HUES6 (cell line): ENCODE results near the gene LY6G5B.
A peak's percentile ranks its signal among the peaks of the same experiment; 100 is the strongest.

ENCODE experiments used
- H3K27ac ChIP-seq: 2 replicates; pipeline ENCODE4 v1.7.0; 2013; ENCODE audit warnings: low read depth, mild to moderate bottlenecking, low read length, inconsistent platforms
- H3K27me3 ChIP-seq: 2 replicates; pipeline ENCODE4 v1.6.1; 2013; ENCODE audit warnings: low read length; ENCODE audit not compliant: control insufficient read depth, insufficient read depth
- H3K36me3 ChIP-seq: 2 replicates; pipeline ENCODE4 v1.6.1; 2013; ENCODE audit warnings: low read length; ENCODE audit not compliant: control insufficient read depth, insufficient read depth
- H3K4me1 ChIP-seq: 2 replicates; pipeline ENCODE4 v1.6.1; 2013; ENCODE audit warnings: low read length; ENCODE audit not compliant: control insufficient read depth, insufficient read depth
- H3K4me3 ChIP-seq: 2 replicates; pipeline ENCODE4 v1.5.1; 2013; ENCODE audit warnings: low read depth, low read length
- H3K9ac ChIP-seq: one replicate; pipeline ENCODE4 v1.6.1; 2013; ENCODE audit warnings: mild to moderate bottlenecking, low read length
- H3K9me3 ChIP-seq: 2 replicates; pipeline ENCODE4 v1.6.1; 2013; ENCODE audit warnings: low read depth, low read length; ENCODE audit not compliant: control insufficient read depth, insufficient read depth

The LY6G5B gene

GRCh38 chr6:31658158-31658688, 11.6 kb upstream of the LY6G5B start:
- peaks cover 9% of the 10 kb centered on the region for H3K4me1 ChIP-seq
- no peak overlapping the region for H3K9ac ChIP-seq
- no peaks in the 10 kb centered on the region for H3K9me3 ChIP-seq
- H3K4me3 ChIP-seq: no peak overlapping the region
- no peak overlapping the region for H3K27ac ChIP-seq
- H3K27me3 ChIP-seq: no peaks in the 10 kb centered on the region
- H3K36me3 ChIP-seq: peaks cover 24% of the 10 kb centered on the region

GRCh38 chr6:31658983-31659648, 10.7 kb upstream of the LY6G5B start:
- H3K9me3 ChIP-seq: no peaks in the 10 kb centered on the region
- H3K36me3 ChIP-seq: peaks cover 33% of the 10 kb centered on the region
- H3K4me1 ChIP-seq: peaks cover 17% of the 10 kb centered on the region
- peak overlapping the region; percentile 97 for H3K4me3 ChIP-seq
- no peak overlapping the region for H3K27ac ChIP-seq
- peak overlapping the region; percentile 99 for H3K9ac ChIP-seq
- no peaks in the 10 kb centered on the region for H3K27me3 ChIP-seq

GRCh38 chr6:31659649-31660380, 10.0 kb upstream of the LY6G5B start:
- Histone ChIP-seq H3K4me3 (peak overlapping the region; percentile 97), H3K4me1 (peaks cover 21% of the 10 kb centered on the region), H3K27me3 (no peaks in the 10 kb centered on the region), H3K9ac (peak overlapping the region; percentile 99), H3K9me3 (no peaks in the 10 kb centered on the region), H3K27ac (peak overlapping the region; percentile 82), H3K36me3 (peaks cover 34% of the 10 kb centered on the region)

DNA sequence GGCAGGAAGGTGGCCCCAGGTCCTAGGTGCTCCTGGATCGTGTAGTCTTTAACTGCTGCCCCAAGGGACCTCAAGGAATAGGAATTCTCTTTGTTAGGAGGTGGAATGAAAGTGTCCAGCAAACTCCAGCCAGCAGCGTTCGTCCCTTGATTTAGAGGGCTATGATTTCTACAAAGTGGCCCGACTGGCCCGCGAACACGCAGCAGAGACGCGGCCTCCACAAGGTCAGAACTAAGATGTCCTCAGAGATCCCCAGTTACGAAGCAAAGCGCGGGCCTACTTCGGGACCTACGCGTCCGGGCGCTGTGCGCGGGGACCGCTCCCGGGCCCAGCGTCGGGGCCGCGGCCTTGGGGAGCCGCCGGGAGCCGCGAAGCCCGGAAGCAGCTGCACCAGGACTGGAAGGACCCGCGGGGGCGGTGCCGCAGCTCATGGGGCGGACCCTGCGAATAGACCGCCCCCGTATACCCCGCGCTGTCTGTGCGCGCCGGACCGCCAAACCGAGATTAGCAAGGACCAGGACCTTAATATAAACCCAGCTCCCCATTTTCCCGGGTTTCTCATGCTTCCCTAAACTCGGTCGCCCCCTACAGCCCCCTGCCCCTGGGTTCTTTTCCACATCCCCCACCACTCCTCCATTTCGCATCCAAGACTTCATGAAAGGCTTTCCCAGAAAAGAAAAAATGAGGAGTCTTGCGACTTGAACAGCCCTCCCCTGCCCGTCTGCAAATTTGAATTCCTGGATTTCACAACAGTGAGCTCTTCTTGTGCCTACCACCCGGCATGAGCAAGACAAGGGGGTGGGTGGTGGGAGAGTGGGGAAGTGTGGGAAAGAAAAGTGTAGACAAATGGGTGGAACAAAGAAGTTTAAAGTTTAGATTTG, 9.2 kb upstream of the LY6G5B start, which contains the start of gene C6orf47:
TSS of gene C6orf47 (minus strand) at position 398 of the 881 bp plus-strand sequence. CDS start 831 bp downstream, outside the sequence.
- H3K4me3 ChIP-seq: peak within 1 kb of the TSS; percentile 97
- peaks cover 21% of the 10 kb centered on the region for H3K4me1 ChIP-seq
- no peaks in the 10 kb centered on the region for H3K9me3 ChIP-seq
- H3K9ac ChIP-seq: peak within 1 kb of the TSS; percentile 99
- H3K27me3 ChIP-seq: no peaks in the 10 kb centered on the region
- peak within 1 kb of the TSS; percentile 82 for H3K27ac ChIP-seq
- peaks cover 34% of the 10 kb centered on the region for H3K36me3 ChIP-seq

DNA sequence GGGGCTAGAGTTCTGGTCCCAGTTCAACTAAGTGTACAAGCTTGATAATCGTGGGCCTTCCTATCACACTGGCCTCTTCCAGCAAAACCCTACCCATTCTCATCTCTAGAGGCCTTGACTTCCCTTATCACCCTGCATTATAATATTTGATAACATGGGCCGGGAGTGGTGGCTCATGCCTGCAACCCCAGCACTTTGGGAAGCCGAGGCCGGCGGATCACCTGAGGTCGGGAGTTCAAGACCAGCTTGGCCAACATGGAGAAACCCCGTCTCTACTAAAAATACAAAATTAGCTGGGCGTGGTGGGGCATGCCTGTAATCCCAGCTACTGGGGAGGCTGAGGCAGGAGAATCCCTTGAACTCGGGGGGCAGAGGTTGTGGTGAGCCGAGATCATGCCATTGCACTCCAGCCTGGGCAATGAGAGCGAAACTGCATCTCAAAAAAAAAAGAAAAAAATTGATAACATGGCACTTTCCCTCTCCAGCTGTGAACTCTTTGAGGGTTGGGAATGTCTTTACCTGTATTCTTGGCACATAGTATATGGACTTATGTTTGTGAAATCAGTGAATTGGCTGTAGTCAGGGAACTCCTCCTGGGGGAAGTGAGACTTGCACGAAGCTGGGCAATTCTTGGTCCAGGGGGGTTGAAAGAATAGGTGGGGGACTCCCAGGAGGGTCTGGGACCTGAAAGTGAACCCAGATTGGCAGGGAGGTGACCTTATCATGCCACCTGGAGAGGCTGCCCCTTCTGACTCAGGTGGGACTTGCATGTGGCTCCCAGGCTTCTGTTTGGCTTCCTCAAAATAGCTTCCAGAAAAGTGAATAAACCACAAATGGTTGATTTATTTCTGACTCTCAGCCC, 8.3 kb upstream of the LY6G5B start:
- peaks cover 22% of the 10 kb centered on the region for H3K4me1 ChIP-seq
- no peaks in the 10 kb centered on the region for H3K27me3 ChIP-seq
- H3K27ac ChIP-seq: 0 out of 2 replicates have a peak overlapping the region, but pooled peaks have one; percentile 82
- no peaks in the 10 kb centered on the region for H3K9me3 ChIP-seq
- peak overlapping the region; percentile 99 for H3K9ac ChIP-seq
- H3K4me3 ChIP-seq: peak overlapping the region; percentile 97
- peaks cover 34% of the 10 kb centered on the region for H3K36me3 ChIP-seq

GRCh38 chr6:31662124-31662723, 7.6 kb upstream of the LY6G5B start:
- peaks cover 26% of the 10 kb centered on the region for H3K4me1 ChIP-seq

DNA sequence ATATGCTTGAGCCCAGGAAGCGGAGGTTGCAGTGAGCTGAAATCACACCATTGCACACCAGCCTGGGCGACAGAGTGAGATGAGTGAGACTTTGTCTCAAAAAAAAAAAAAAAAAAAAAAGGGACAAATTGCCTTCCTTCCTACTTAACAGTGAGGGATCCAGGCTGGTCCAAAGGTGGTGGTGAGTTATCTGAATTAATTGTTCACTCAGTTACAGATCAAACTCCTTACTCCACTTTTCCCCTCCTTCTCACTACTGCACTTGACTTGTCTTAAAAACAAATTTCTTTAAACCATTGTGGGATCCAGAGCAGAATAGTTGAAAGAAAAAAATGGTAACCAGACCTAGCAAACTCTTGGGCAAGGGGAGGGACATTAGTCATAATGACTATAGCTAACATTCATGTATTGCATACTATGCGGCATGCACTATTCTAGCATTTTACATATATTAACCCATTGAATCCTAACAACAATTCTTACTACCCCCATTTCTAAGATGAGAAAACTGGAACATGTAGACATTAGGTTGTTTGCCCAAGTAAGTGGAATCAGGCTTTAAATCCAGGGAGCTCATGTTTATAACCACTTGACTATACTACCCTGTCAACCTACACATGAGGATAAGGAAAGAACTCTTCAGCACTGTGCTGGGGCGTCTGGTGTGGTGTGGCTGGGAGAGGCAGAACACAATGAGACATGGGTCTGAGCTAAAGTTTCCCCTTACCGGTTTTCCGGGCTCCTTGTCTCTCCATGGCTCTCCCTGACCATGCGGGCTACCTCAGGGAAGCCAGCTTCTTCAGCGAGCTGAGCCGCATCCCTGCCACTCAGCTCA, 6.4 kb upstream of the LY6G5B start:
- Histone ChIP-seq H3K4me3 (peak overlapping the region; percentile 89), H3K27ac (no peak overlapping the region), H3K4me1 (peaks cover 26% of the 10 kb centered on the region), H3K9me3 (no peaks in the 10 kb centered on the region), H3K27me3 (no peaks in the 10 kb centered on the region), H3K36me3 (peaks cover 42% of the 10 kb centered on the region), H3K9ac (peak overlapping the region; percentile 96)

More at GRCh38 chr6:31662124-31662723, 7.6 kb upstream of the LY6G5B start:
- Histone ChIP-seq H3K27ac (no peak overlapping the region), H3K27me3 (no peaks in the 10 kb centered on the region), H3K9ac (no peak overlapping the region), H3K4me3 (no peak overlapping the region), H3K9me3 (no peaks in the 10 kb centered on the region), H3K36me3 (peaks cover 38% of the 10 kb centered on the region)

- H3K27ac ChIP-seq: peak overlapping the region; percentile 76; the same call in 1 of the 2 replicates
- H3K9me3 ChIP-seq: no peaks in the 10 kb centered on the region
- H3K4me3 ChIP-seq: peak overlapping the region; percentile 89
- H3K9ac ChIP-seq: peak overlapping the region; percentile 96
- peaks cover 50% of the 10 kb centered on the region for H3K36me3 ChIP-seq
- H3K27me3 ChIP-seq: no peaks in the 10 kb centered on the region
- peaks cover 26% of the 10 kb centered on the region for H3K4me1 ChIP-seq
Measured at GRCh38 chr6:31663961-31664789, 5.6 kb upstream of the LY6G5B start.
